Natural killer cell (primary cell): ENCODE results near the gene KCNC1. TPM values are rescaled to one million over a fixed set of nuclear protein-coding genes. Genes with fewer than 3 reads are reported as not detected.

Source experiments
- ATAC-seq, 3 donors: fragments of 150-1000 bp in 2 of 3; fragments of 200-7000 bp in 1 of 3; cut with Tn5 transposase; 1 replicate in 1 of 3; 2 replicates in 2 of 3; pipeline ENCODE4 v1.10.0; 2021; ENCODE audit warnings: mild to moderate bottlenecking in 2 of 3, moderate library complexity in 2 of 3
- DNase-seq, 2 donors: peaks; one replicate each; pipeline versions ENCODE4 v3.0.0 to v3.0.0-alpha.2; 2013 to 2021; ENCODE audit warnings: mixed read lengths in 1 of 2
- H3K27ac ChIP-seq: one replicate; pipeline ENCODE4 v1.5.1; 2013; ENCODE audit warnings: mild to moderate bottlenecking, low read length
- H3K27me3 ChIP-seq: one replicate; pipeline ENCODE4 v1.6.1; 2013; ENCODE audit warnings: low read length; ENCODE audit not compliant: control insufficient read depth, insufficient read depth
- H3K36me3 ChIP-seq: one replicate; pipeline ENCODE4 v1.6.1; 2013; ENCODE audit warnings: low read length; ENCODE audit not compliant: control insufficient read depth, insufficient read depth
- H3K4me1 ChIP-seq: one replicate; pipeline ENCODE4 v1.6.1; 2013; ENCODE audit warnings: low read length; ENCODE audit not compliant: control insufficient read depth, insufficient read depth
- H3K4me3 ChIP-seq: one replicate; pipeline ENCODE4 v1.5.1; 2013; ENCODE audit warnings: low read length
- H3K9me3 ChIP-seq: one replicate; pipeline ENCODE4 v1.6.1; 2013; ENCODE audit warnings: low read length; ENCODE audit not compliant: control insufficient read depth, insufficient read depth
- H3K27ac Mint-ChIP-seq, 2 donors: one replicate each; pipeline ENCODE4 v1.8.0; 2022; ENCODE audit warnings: mild to moderate bottlenecking in 2 of 2, mixed read lengths in 2 of 2, moderate library complexity in 1 of 2
- H3K27me3 Mint-ChIP-seq, 2 donors: one replicate each; pipeline ENCODE4 v1.8.0; 2022; ENCODE audit warnings: low read depth in 2 of 2, mixed read lengths in 2 of 2
- H3K36me3 Mint-ChIP-seq: one replicate; pipeline ENCODE4 v1.8.0; 2022; ENCODE audit warnings: mixed read lengths
- H3K4me1 Mint-ChIP-seq, 2 donors: one replicate each; pipeline ENCODE4 v1.8.0; 2022; ENCODE audit warnings: mixed read lengths in 2 of 2
- H3K4me3 Mint-ChIP-seq: one replicate; pipeline ENCODE4 v1.8.0; 2022; ENCODE audit warnings: mild to moderate bottlenecking, moderate library complexity, mixed read lengths
- H3K9me3 Mint-ChIP-seq, 2 donors: one replicate each; pipeline ENCODE4 v1.8.0; 2022; ENCODE audit warnings: mixed read lengths in 2 of 2
- WGBS: methylation state at CpG from one replicate; pipeline ENCODE4 v1.1.7; 2013; ENCODE audit warnings: missing lambda C conversion rate; ENCODE audit not compliant: insufficient coverage; 5-methylcytosine and 5-hydroxymethylcytosine counted together
- intact Hi-C: fragments of 100-400 bp; cut with micrococcal nuclease; formaldehyde crosslinking; loops from one replicate; pipeline ENCODE4 v1.14.2; 2022
- total RNA-seq, 4 donors: library from RNA; stranded (reverse); fragments of 120-200 nt in 1 of 4; gene quantifications; one replicate each; pipeline versions ENCODE4 v1.2.3 to v1.2.4, GENCODE V29; 2013 to 2022
- TF ChIP-seq, protein P1 (sequence below): fragments of 200-600 bp; IDR thresholded peaks from one replicate; pipeline ENCODE4 v1.8.0; 2022; ENCODE audit warnings: antibody characterized with exemption

KCNC1 gene
- total RNA-seq, 3 donors from 2014 or later (not counting 1 experiment from before 2014, with no cell fraction given): not detected

DNA sequence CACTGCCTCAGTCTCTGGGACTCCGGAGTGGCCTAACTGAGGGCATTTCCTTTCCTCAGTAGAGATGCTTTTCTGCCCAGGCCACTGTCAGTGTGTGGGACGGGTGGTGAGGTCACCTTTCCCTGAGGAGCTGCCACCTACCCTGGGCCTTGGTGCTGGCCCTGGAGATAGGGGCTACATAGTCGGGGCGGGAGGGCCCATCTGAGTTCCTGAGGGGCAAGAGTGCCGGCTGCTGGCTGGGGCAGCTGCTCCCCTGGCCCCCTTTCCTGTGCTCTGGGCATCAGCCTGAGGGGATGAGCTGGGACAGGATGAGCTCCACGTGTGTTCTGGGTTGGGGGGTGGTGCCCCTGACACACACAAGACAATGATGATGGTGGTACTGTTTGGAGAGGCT lies 5.4 kb downstream of the KCNC1 start:
- intact Hi-C loops: no loop called here
- Mint-ChIP-seq H3K4me3 (no peak overlapping the region), H3K9me3 (no peaks in the 10 kb centered on the region), H3K4me1 (no peaks in the 10 kb centered on the region), H3K27me3 (peaks cover 9 to 25% of the 10 kb centered on the region in 2 donors), H3K27ac (no peak overlapping the region), H3K36me3 (no peaks in the 10 kb centered on the region)
- H3K36me3 ChIP-seq: no peaks in the 10 kb centered on the region
- no peaks in the 10 kb centered on the region for H3K9me3 ChIP-seq
- TF ChIP-seq, protein P1, sequence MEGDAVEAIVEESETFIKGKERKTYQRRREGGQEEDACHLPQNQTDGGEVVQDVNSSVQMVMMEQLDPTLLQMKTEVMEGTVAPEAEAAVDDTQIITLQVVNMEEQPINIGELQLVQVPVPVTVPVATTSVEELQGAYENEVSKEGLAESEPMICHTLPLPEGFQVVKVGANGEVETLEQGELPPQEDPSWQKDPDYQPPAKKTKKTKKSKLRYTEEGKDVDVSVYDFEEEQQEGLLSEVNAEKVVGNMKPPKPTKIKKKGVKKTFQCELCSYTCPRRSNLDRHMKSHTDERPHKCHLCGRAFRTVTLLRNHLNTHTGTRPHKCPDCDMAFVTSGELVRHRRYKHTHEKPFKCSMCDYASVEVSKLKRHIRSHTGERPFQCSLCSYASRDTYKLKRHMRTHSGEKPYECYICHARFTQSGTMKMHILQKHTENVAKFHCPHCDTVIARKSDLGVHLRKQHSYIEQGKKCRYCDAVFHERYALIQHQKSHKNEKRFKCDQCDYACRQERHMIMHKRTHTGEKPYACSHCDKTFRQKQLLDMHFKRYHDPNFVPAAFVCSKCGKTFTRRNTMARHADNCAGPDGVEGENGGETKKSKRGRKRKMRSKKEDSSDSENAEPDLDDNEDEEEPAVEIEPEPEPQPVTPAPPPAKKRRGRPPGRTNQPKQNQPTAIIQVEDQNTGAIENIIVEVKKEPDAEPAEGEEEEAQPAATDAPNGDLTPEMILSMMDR: no peak
- no peak overlapping the region for H3K27ac ChIP-seq
- WGBS: 59% methylated on average over 6 of the region's 6 CpGs
- H3K27me3 ChIP-seq: peaks cover 5% of the 10 kb centered on the region
- H3K4me1 ChIP-seq: no peaks in the 10 kb centered on the region
- H3K4me3 ChIP-seq: no peak overlapping the region
- ATAC-seq (no peak), DNase-seq (no peak)

DNA sequence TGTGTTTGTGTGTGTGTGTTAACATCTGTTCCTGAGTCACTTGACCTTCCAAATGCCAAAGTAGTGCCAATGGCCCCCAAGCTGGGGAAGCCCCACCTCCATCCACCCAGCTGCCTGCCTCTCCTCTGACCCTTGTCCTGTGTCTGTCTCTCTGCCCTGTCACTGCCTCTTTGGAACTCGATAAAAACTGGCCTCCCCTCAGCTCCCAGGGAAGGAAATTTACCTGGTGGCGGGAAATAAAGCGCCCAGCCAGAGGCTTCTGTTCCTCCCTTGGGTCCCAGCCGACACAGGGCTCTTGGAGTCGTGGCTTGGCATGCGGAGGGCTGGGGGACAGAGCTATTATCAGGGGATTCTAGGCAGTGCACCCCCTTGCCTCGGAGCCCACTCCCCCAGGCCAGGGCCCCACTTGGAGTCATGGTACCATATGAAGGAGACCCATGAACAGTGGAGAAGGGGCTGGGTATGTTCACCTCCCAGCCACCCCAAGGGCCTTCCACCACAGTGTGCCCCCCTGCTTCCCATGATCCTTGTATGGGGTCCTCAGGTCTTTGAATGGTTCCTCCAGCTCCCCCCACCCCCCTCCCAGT lies 6.2 kb downstream of the KCNC1 start:
- Mint-ChIP-seq H3K36me3 (no peaks in the 10 kb centered on the region), H3K27ac (no peak overlapping the region), H3K4me3 (no peak overlapping the region), H3K27me3 (peaks cover 9 to 27% of the 10 kb centered on the region in 2 donors), H3K4me1 (no peaks in the 10 kb centered on the region), H3K9me3 (no peaks in the 10 kb centered on the region)
- H3K27me3 ChIP-seq: peaks cover 5% of the 10 kb centered on the region
- no peaks in the 10 kb centered on the region for H3K9me3 ChIP-seq
- H3K27ac ChIP-seq: no peak overlapping the region
- intact Hi-C loops: no loop called here
- no peak overlapping the region for H3K4me3 ChIP-seq
- no peaks in the 10 kb centered on the region for H3K36me3 ChIP-seq
- WGBS: 74% methylated on average over 7 of the region's 7 CpGs
- H3K4me1 ChIP-seq: no peaks in the 10 kb centered on the region
- DNase-seq (no peak), ATAC-seq (no peak)
- TF ChIP-seq, protein P1: no peak

DNA sequence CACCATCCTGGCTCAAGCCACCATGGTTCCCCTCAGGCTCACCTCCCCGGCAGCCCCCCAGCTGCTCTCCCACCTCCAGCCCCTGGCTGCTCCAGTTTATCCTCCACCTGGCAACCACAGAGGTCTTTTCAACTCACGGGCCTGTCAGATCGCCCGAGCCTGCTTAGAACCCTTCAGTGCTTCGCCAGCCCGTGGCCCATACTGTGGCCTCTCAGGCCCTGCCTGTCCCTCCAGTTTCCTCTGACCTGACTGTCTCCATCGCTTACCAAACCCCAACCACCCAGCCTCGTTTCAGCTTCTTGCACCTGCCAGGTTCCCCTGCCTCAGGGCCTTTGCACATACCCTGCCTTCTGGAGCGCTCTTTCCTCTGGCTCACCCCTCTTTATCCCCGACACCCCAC lies 6.9 kb downstream of the KCNC1 start:
- H3K9me3 Mint-ChIP-seq: no peaks in the 10 kb centered on the region
- H3K36me3 Mint-ChIP-seq: no peaks in the 10 kb centered on the region
- DNase-seq (no peak), ATAC-seq (no peak)
- TF ChIP-seq, protein P1: no peak
- H3K4me3 Mint-ChIP-seq: no peak overlapping the region
- H3K27me3 ChIP-seq: peaks cover 5% of the 10 kb centered on the region
- no peak overlapping the region for H3K27ac ChIP-seq
- H3K9me3 ChIP-seq: no peaks in the 10 kb centered on the region
- no peaks in the 10 kb centered on the region for H3K36me3 ChIP-seq
- H3K4me1 ChIP-seq: no peaks in the 10 kb centered on the region
- H3K4me1 Mint-ChIP-seq: no peaks in the 10 kb centered on the region
- H3K4me3 ChIP-seq: no peak overlapping the region
- peaks cover 6 to 25% of the 10 kb centered on the region in 2 donors for H3K27me3 Mint-ChIP-seq
- no peak overlapping the region for H3K27ac Mint-ChIP-seq
- 87% methylated on average over 10 of the region's 10 CpGs for WGBS
- intact Hi-C loops: no loop called here

DNA sequence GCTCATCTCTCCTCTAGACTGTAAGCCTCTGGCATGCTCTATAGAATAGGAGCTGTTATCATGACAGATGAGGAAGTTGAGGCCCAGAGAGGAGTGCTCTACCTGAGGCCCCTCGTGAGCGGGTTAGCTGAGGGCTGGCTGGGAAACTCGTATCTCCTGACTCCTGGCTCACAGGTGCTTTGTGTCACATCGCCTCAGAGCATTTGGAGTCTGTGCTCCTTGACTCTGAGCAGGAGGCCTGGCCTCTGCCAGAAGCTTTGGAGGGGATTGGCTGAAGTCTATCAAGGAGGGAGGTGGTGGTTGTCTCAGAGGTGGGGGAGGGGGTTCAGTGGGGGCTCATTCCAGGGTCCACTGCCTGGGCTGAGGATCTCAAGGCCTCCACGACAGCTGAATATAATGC lies 7.4 kb downstream of the KCNC1 start:
- no peak for ATAC-seq
- Mint-ChIP-seq H3K4me1 (no peaks in the 10 kb centered on the region), H3K4me3 (no peak overlapping the region), H3K27ac (no peak overlapping the region), H3K36me3 (no peaks in the 10 kb centered on the region), H3K27me3 (peaks cover under 1 to 20% of the 10 kb centered on the region in 2 donors), H3K9me3 (no peaks in the 10 kb centered on the region)
- Histone ChIP-seq H3K27ac (no peak overlapping the region), H3K36me3 (no peaks in the 10 kb centered on the region), H3K9me3 (no peaks in the 10 kb centered on the region), H3K27me3 (peaks cover 3% of the 10 kb centered on the region), H3K4me1 (no peaks in the 10 kb centered on the region), H3K4me3 (no peak overlapping the region)
- TF ChIP-seq, protein P1: no peak
- 84% methylated on average over 5 of the region's 5 CpGs for WGBS
- no peak for DNase-seq
- intact Hi-C loops: no loop called here
